ENCODE results near the gene INAFM1. TPM values are rescaled to one million over a fixed set of nuclear protein-coding genes. Genes with fewer than 3 reads are reported as not detected.
A peak's percentile ranks its signal among the peaks of the same experiment; 100 is the strongest.

The INAFM1 gene
- total and polyA plus RNA-seq, 9 of the 15 experiments (the other 6 are each of a cell fraction or from before 2014, with no cell fraction given): 0.71 to 30.9 (median 3.1) TPM

DNA sequence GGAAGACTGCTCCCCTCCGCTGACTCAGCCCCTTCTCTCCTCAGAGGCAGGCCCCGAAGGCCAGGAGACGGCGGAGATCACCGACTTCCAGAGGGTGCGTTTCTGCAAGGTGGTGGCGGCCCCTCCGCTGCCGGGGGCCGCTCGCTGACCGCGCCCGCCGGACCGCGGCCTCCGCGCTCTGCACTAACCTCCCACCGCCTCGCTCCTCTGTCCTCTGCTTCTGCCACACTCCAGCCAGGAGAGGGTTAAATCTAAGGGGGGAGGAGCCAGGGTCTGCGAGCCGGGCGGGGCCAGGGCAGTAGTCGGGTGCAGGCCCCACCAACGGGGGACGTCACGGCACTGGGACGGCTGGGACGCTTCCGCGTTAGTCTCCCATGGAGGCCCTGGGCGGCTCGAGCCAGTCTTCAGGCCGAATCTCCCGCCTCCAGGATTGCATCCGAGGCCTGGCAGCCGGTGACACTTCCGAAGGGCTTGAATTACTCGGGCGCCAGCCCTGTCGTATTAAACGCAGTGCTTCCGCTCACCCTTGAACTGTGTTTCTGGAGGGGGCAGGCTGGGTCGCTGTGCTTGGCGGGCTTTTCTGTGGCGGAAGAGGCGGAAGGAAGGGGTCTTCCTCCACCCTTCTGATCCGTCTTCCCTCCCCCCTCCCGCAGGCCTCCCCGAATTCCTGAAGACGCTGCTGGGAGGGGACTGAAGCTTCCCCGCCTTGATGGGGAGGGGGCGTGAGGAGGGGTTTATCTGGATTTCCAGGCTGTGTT lies 1.2 kb upstream of the INAFM1 start (continued):
- no peak for TF ChIP-seq KAT2B (IDR thresholded peaks at IDR 0.05; ENCODE audit: low read depth, low read length)
- TF ChIP-seq, protein P1, sequence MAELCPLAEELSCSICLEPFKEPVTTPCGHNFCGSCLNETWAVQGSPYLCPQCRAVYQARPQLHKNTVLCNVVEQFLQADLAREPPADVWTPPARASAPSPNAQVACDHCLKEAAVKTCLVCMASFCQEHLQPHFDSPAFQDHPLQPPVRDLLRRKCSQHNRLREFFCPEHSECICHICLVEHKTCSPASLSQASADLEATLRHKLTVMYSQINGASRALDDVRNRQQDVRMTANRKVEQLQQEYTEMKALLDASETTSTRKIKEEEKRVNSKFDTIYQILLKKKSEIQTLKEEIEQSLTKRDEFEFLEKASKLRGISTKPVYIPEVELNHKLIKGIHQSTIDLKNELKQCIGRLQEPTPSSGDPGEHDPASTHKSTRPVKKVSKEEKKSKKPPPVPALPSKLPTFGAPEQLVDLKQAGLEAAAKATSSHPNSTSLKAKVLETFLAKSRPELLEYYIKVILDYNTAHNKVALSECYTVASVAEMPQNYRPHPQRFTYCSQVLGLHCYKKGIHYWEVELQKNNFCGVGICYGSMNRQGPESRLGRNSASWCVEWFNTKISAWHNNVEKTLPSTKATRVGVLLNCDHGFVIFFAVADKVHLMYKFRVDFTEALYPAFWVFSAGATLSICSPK (IDR thresholded peaks at IDR 0.05; ENCODE audit: borderline replicate concordance): no peak
- TF ChIP-seq, protein P2, sequence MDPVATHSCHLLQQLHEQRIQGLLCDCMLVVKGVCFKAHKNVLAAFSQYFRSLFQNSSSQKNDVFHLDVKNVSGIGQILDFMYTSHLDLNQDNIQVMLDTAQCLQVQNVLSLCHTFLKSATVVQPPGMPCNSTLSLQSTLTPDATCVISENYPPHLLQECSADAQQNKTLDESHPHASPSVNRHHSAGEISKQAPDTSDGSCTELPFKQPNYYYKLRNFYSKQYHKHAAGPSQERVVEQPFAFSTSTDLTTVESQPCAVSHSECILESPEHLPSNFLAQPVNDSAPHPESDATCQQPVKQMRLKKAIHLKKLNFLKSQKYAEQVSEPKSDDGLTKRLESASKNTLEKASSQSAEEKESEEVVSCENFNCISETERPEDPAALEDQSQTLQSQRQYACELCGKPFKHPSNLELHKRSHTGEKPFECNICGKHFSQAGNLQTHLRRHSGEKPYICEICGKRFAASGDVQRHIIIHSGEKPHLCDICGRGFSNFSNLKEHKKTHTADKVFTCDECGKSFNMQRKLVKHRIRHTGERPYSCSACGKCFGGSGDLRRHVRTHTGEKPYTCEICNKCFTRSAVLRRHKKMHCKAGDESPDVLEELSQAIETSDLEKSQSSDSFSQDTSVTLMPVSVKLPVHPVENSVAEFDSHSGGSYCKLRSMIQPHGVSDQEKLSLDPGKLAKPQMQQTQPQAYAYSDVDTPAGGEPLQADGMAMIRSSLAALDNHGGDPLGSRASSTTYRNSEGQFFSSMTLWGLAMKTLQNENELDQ (CRISPR knock-in tag; IDR thresholded peaks at IDR 0.05; ENCODE audit: borderline replicate concordance): 0 out of 2 replicates have a peak, but pooled peaks have one; percentile 68
- no peak for TF ChIP-seq TAF15 (IDR thresholded peaks at IDR 0.05; ENCODE audit: low read depth, low read length)
- TF ChIP-seq, protein P3, sequence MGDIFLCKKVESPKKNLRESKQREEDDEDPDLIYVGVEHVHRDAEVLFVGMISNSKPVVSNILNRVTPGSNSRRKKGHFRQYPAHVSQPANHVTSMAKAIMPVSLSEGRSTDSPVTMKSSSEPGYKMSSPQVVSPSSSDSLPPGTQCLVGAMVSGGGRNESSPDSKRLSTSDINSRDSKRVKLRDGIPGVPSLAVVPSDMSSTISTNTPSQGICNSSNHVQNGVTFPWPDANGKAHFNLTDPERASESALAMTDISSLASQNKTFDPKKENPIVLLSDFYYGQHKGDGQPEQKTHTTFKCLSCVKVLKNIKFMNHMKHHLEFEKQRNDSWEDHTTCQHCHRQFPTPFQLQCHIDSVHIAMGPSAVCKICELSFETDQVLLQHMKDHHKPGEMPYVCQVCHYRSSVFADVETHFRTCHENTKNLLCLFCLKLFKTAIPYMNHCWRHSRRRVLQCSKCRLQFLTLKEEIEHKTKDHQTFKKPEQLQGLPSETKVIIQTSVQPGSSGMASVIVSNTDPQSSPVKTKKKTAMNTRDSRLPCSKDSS (IDR thresholded peaks at IDR 0.05; ENCODE audit: low read depth, partially characterized antibody): no peak
- TF ChIP-seq POU5F1 (IDR thresholded peaks at IDR 0.05; ENCODE audit: borderline replicate concordance, low read depth, low read length, partially characterized antibody): no peak
- TF ChIP-seq SRF (CRISPR knock-in tag; IDR thresholded peaks at IDR 0.05): peak in 1 of 2 experiments; percentile 7; a peak in 1 of 4 replicates
- TF ChIP-seq MBD2 (IDR thresholded peaks at IDR 0.05; ENCODE audit: borderline replicate concordance, low read depth): peak; percentile 49; the same call in 1 of the 2 replicates
- TF ChIP-seq, protein P4, sequence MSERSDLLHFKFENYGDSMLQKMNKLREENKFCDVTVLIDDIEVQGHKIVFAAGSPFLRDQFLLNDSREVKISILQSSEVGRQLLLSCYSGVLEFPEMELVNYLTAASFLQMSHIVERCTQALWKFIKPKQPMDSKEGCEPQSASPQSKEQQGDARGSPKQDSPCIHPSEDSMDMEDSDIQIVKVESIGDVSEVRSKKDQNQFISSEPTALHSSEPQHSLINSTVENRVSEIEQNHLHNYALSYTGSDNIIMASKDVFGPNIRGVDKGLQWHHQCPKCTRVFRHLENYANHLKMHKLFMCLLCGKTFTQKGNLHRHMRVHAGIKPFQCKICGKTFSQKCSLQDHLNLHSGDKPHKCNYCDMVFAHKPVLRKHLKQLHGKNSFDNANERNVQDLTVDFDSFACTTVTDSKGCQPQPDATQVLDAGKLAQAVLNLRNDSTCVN (CRISPR knock-in tag; IDR thresholded peaks at IDR 0.05): 0 out of 2 replicates have a peak, but pooled peaks have one; percentile 54
- peak; percentile 74 for TF ChIP-seq ATF7 (IDR thresholded peaks at IDR 0.05)
- TF ChIP-seq CBX5 (IDR thresholded peaks at IDR 0.05; ENCODE audit: borderline replicate concordance, low read depth): 0 out of 2 replicates have a peak, but pooled peaks have one; percentile 6
- TF ChIP-seq KLF16 (IDR thresholded peaks at IDR 0.05): no peak; the same call in 1 of the 2 replicates
- TF ChIP-seq ESRRB (CRISPR knock-in tag; IDR thresholded peaks at IDR 0.05; ENCODE audit: borderline replicate concordance): no peak
- 0 out of 2 replicates have a peak, but pooled peaks have one; percentile 12 for TF ChIP-seq KLF13 (tag; IDR thresholded peaks at IDR 0.05; ENCODE audit: borderline replicate concordance, low read depth)
- 0 out of 2 replicates have a peak, but pooled peaks have one; percentile 27 for TF ChIP-seq MXI1 (IDR thresholded peaks at IDR 0.05; ENCODE audit: low read depth, low read length)
- TF ChIP-seq, protein P5, sequence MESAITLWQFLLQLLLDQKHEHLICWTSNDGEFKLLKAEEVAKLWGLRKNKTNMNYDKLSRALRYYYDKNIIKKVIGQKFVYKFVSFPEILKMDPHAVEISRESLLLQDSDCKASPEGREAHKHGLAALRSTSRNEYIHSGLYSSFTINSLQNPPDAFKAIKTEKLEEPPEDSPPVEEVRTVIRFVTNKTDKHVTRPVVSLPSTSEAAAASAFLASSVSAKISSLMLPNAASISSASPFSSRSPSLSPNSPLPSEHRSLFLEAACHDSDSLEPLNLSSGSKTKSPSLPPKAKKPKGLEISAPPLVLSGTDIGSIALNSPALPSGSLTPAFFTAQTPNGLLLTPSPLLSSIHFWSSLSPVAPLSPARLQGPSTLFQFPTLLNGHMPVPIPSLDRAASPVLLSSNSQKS (CRISPR knock-in tag; IDR thresholded peaks at IDR 0.05): no peak

All from K562 (cell line).